GM19099 (cell line): ENCODE data around the gene GIN1.

Experiments used
- POLR2A ChIP-seq: IDR thresholded peaks from 3 replicates; pipeline ENCODE4 v1.6.1; 2011; ENCODE audit warnings: low read depth; ENCODE audit not compliant: insufficient read length; ENCODE audit errors: extremely low read depth

Gene GIN1

GRCh38 chr5:103075442-103075841, 44.5 kb downstream of the GIN1 start:
- no peak for TF ChIP-seq POLR2A

- TF ChIP-seq POLR2A = no peak
Measured at GRCh38 chr5:103066326-103066725, 53.6 kb downstream of the GIN1 start.

GRCh38 chr5:103060424-103060954, 59.4 kb downstream of the GIN1 start:
- TF ChIP-seq POLR2A = no peak

- TF ChIP-seq POLR2A = no peak
Measured at GRCh38 chr5:103059525-103059924, 60.4 kb downstream of the GIN1 start.

- no peak for TF ChIP-seq POLR2A
Measured at GRCh38 chr5:103057208-103058130, 62.5 kb downstream of the GIN1 start.

- TF ChIP-seq POLR2A = no peak
Measured at GRCh38 chr5:103041071-103041676, 78.8 kb downstream of the GIN1 start.

GRCh38 chr5:103037673-103038455, 82.1 kb downstream of the GIN1 start:
- TF ChIP-seq POLR2A = no peak

- TF ChIP-seq POLR2A = no peak
Measured at GRCh38 chr5:103036601-103037000, 83.3 kb downstream of the GIN1 start.
